Calu3 (cell line): ENCODE results near the gene PLA1A. TPM values are rescaled to one million over a fixed set of nuclear protein-coding genes. Genes with fewer than 3 reads are reported as not detected.

Experiments used
- BruUV-seq: library from RNA; stranded (reverse); fragments of 400-500 nt; replicated peaks from 2 replicates; lab custom pipeline; 2021; lab: Mats Ljungman, UMichigan
- CTCF ChIA-PET: fragments of 300-600 bp; sonication (Branson Sonifier 250); formaldehyde crosslinking; loops from one replicate; lab custom pipeline; 2022; ENCODE audit warnings: antibody characterized with exemption; lab: Charles Lee
- DNase-seq: peaks from one replicate; pipeline ENCODE4 v3.0.0; 2022
- H3K27ac Mint-ChIP-seq: one replicate; pipeline ENCODE4 v1.8.0; 2022; ENCODE audit warnings: mixed read lengths; ENCODE audit not compliant: unreplicated experiment
- H3K27me3 Mint-ChIP-seq: one replicate; pipeline ENCODE4 v1.8.0; 2022; ENCODE audit warnings: mixed read lengths; ENCODE audit not compliant: unreplicated experiment
- H3K36me3 Mint-ChIP-seq: one replicate; pipeline ENCODE4 v1.8.0; 2022; ENCODE audit warnings: mild to moderate bottlenecking, moderate library complexity, mixed read lengths; ENCODE audit not compliant: insufficient read depth, unreplicated experiment
- H3K4me1 Mint-ChIP-seq: one replicate; pipeline ENCODE4 v1.8.0; 2022; ENCODE audit warnings: mild to moderate bottlenecking, low read depth, mixed read lengths; ENCODE audit not compliant: unreplicated experiment
- H3K4me3 Mint-ChIP-seq: one replicate; pipeline ENCODE4 v1.8.0; 2022; ENCODE audit warnings: mild to moderate bottlenecking, low read depth, moderate library complexity, mixed read lengths; ENCODE audit not compliant: unreplicated experiment
- H3K9me3 Mint-ChIP-seq: one replicate; pipeline ENCODE4 v1.8.0; 2022; ENCODE audit warnings: low read depth, mixed read lengths; ENCODE audit not compliant: unreplicated experiment
- intact Hi-C: fragments of 100-400 bp; cut with micrococcal nuclease; formaldehyde crosslinking; loops from one replicate; pipeline ENCODE4 v1.10.0; 2022; ENCODE audit not compliant: unreplicated experiment
- total RNA-seq: library from RNA; stranded (reverse); gene quantifications from 2 replicates; pipeline ENCODE4 v1.2.3, GENCODE V29; 2022
- TF ChIP-seq, protein P1 (sequence below): fragments of 200-600 bp; IDR thresholded peaks from one replicate; pipeline ENCODE4 v1.8.0; 2022; ENCODE audit warnings: antibody characterized with exemption; ENCODE audit not compliant: unreplicated experiment

The PLA1A gene
- total RNA-seq, 1 experiment from 2014 or later = 0.99 TPM

- Mint-ChIP-seq H3K27ac (no peak overlapping the region), H3K4me1 (no peaks in the 10 kb centered on the region), H3K4me3 (no peak overlapping the region), H3K9me3 (no peaks in the 10 kb centered on the region), H3K27me3 (peaks cover 24% of the 10 kb centered on the region), H3K36me3 (no peaks in the 10 kb centered on the region)
- TF ChIP-seq, protein P1, sequence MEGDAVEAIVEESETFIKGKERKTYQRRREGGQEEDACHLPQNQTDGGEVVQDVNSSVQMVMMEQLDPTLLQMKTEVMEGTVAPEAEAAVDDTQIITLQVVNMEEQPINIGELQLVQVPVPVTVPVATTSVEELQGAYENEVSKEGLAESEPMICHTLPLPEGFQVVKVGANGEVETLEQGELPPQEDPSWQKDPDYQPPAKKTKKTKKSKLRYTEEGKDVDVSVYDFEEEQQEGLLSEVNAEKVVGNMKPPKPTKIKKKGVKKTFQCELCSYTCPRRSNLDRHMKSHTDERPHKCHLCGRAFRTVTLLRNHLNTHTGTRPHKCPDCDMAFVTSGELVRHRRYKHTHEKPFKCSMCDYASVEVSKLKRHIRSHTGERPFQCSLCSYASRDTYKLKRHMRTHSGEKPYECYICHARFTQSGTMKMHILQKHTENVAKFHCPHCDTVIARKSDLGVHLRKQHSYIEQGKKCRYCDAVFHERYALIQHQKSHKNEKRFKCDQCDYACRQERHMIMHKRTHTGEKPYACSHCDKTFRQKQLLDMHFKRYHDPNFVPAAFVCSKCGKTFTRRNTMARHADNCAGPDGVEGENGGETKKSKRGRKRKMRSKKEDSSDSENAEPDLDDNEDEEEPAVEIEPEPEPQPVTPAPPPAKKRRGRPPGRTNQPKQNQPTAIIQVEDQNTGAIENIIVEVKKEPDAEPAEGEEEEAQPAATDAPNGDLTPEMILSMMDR = no peak
- CTCF ChIA-PET = no interaction called here
- intact Hi-C loops = no loop called here
- DNase-seq = no peak
- no TSS peak for BruUV-seq
These were observed 10.9 kb upstream of the PLA1A start for GRCh38 chr3:119586733-119587172.

DNA sequence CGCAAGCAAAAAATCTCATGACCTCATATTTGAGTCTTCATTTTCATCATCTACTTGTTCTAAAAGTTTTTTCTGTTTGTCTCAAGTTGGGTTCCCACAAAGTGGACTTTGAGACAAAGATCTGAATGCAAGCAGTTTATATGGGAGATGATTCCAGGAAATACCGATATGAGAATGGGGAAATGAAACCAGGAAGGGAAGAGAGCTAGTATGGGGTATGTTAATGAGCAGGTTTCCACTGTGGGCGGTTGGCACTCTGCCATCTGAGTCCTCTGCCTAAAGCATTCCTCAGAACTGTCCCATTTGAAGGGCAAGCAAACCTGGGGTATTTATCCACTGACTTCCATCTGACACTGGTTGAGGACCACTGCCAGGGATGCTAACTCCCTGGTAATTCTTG, 9.6 kb upstream of the PLA1A start:
- H3K36me3 Mint-ChIP-seq = no peaks in the 10 kb centered on the region
- H3K27ac Mint-ChIP-seq = no peak overlapping the region
- H3K27me3 Mint-ChIP-seq = peaks cover 24% of the 10 kb centered on the region
- peak; percentile 16 for DNase-seq
- BruUV-seq = no TSS peak
- no peaks in the 10 kb centered on the region for H3K4me1 Mint-ChIP-seq
- no peak overlapping the region for H3K4me3 Mint-ChIP-seq
- TF ChIP-seq, protein P1 = no peak
- CTCF ChIA-PET = no interaction called here
- intact Hi-C loops = no loop called here
- H3K9me3 Mint-ChIP-seq = no peaks in the 10 kb centered on the region

DNA sequence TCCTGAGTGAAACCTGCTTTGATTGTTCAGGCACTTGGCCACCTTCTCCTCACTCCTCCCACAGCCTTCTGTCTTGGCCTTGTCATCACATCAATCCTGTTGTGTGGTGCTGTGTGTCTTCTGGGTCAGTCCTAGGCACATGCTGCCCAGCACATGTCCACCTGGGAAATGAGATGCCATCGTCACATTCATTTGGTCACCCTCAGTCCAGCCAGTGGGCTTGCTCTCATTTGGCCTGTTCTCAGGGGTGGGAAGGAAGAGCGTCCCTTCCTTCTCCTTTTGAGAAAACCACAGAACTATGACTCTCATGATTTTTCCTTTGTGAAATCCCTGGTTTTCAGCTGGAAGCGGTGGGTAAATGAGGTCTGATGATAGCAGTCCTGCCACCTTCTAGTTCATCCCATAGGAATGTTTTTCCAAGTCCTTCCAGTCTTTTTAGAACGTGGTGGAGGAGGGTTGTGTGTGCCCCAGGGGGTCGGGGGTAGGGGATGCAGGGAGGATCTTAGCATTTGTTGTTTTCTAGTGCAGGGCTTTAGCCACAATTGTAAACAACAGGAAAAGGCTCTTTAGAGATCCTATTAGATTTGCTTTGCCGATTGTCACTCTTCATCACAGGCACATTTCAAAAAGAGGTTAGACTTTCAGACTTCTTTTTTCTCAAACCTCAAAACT, 8.4 kb upstream of the PLA1A start:
- no peak overlapping the region for H3K27ac Mint-ChIP-seq
- no peaks in the 10 kb centered on the region for H3K4me1 Mint-ChIP-seq

GRCh38 chr3:119590706-119591105, 7.0 kb upstream of the PLA1A start:
- CTCF ChIA-PET = no interaction called here
- Mint-ChIP-seq H3K4me1 (no peaks in the 10 kb centered on the region), H3K4me3 (no peak overlapping the region), H3K9me3 (no peaks in the 10 kb centered on the region), H3K36me3 (no peaks in the 10 kb centered on the region), H3K27ac (no peak overlapping the region), H3K27me3 (peaks cover 24% of the 10 kb centered on the region)
- BruUV-seq = no TSS peak
- TF ChIP-seq, protein P1 = no peak
- intact Hi-C loops = no loop called here
- DNase-seq = no peak

More for the DNA sequence above, 8.4 kb upstream of the PLA1A start:
- CTCF ChIA-PET = no interaction called here
- H3K4me3 Mint-ChIP-seq = no peak overlapping the region
- H3K36me3 Mint-ChIP-seq = no peaks in the 10 kb centered on the region
- no peaks in the 10 kb centered on the region for H3K9me3 Mint-ChIP-seq
- H3K27me3 Mint-ChIP-seq = peaks cover 24% of the 10 kb centered on the region
- intact Hi-C loops = no loop called here
- TF ChIP-seq, protein P1 = no peak
- BruUV-seq = no TSS peak
- DNase-seq = no peak
